Measurements from ENCODE around the gene CDKN2B-AS1. TPM values are rescaled to one million over a fixed set of nuclear protein-coding genes. Genes with fewer than 3 reads are reported as not detected.
A peak's percentile ranks its signal among the peaks of the same experiment; 100 is the strongest.

Gene CDKN2B-AS1
- total and polyA plus RNA-seq, 2 of the 13 experiments (the other 11 are each of a cell fraction or from before 2014, with no cell fraction given) = 0.64 to 2.3 TPM

GRCh38 chr9:22158927-22159346, 164.3 kb downstream of the CDKN2B-AS1 start (continued):
- TF ChIP-seq ZNF331 (CRISPR knock-in tag; IDR thresholded peaks at IDR 0.05) = no peak
- TF ChIP-seq SOX5 (CRISPR knock-in tag; IDR thresholded peaks at IDR 0.05; ENCODE audit: borderline replicate concordance) = peak; percentile 74; the same call in 1 of the 2 replicates
- peak; percentile 90 for TF ChIP-seq FOXO1 (CRISPR knock-in tag; IDR thresholded peaks at IDR 0.05)
- TF ChIP-seq MBD4 (IDR thresholded peaks at IDR 0.05; ENCODE audit: borderline replicate concordance, low read length) = no peak
- no peak for TF ChIP-seq ELF1 (CRISPR knock-in tag; IDR thresholded peaks at IDR 0.05)
- no peak for TF ChIP-seq ZNF20 (CRISPR knock-in tag; IDR thresholded peaks at IDR 0.05)
- no peak for TF ChIP-seq DNMT3B (CRISPR knock-in tag; conservative IDR thresholded peaks at IDR 0.05)
- no peak for TF ChIP-seq PBX3 (CRISPR knock-in tag; IDR thresholded peaks at IDR 0.05; ENCODE audit: borderline replicate concordance)
- TF ChIP-seq MATR3 (CRISPR knock-in tag; IDR thresholded peaks at IDR 0.05) = no peak
- peak; percentile 87 for TF ChIP-seq SIX4 (CRISPR knock-in tag; IDR thresholded peaks at IDR 0.05)
- no peak for TF ChIP-seq MTA3 (CRISPR knock-in tag; IDR thresholded peaks at IDR 0.05)
- no peak for TF ChIP-seq ZNF563 (CRISPR knock-in tag; IDR thresholded peaks at IDR 0.05)
- no peak for TF ChIP-seq CTCF (CRISPR knock-in tag; IDR thresholded peaks at IDR 0.05)
- no peak for TF ChIP-seq SOX6 (IDR thresholded peaks at IDR 0.05)
- peak; percentile 72 for TF ChIP-seq SOX6 (CRISPR knock-in tag; IDR thresholded peaks at IDR 0.05)
- no peak for TF ChIP-seq PLSCR1 (CRISPR knock-in tag; IDR thresholded peaks at IDR 0.05; ENCODE audit: borderline replicate concordance)
- TF ChIP-seq GATAD2A (CRISPR knock-in tag; IDR thresholded peaks at IDR 0.05) = peak; percentile 93
- no peak for TF ChIP-seq ZNF367 (CRISPR knock-in tag; IDR thresholded peaks at IDR 0.05; ENCODE audit: borderline replicate concordance)
- no peak for TF ChIP-seq POGK (CRISPR knock-in tag; conservative IDR thresholded peaks at IDR 0.05)
- no peak for TF ChIP-seq ZEB1 (IDR thresholded peaks at IDR 0.05; ENCODE audit: insufficient replicate concordance, low read depth)
- TF ChIP-seq JDP2 (CRISPR knock-in tag; IDR thresholded peaks at IDR 0.05; ENCODE audit: borderline replicate concordance) = no peak
- TF ChIP-seq ZNF451 (CRISPR knock-in tag; IDR thresholded peaks at IDR 0.05) = no peak
- TF ChIP-seq DBP (CRISPR knock-in tag; IDR thresholded peaks at IDR 0.05; ENCODE audit: not compliant biosample characterization) = no peak
- no peak for TF ChIP-seq SALL2 (CRISPR knock-in tag; IDR thresholded peaks at IDR 0.05)
- no peak for TF ChIP-seq HCFC1 (IDR thresholded peaks at IDR 0.05; ENCODE audit: low read depth, low read length)
- TF ChIP-seq SRY (CRISPR knock-in tag; IDR thresholded peaks at IDR 0.05) = no peak
- no peak for TF ChIP-seq ZNF644 (CRISPR knock-in tag; IDR thresholded peaks at IDR 0.05; ENCODE audit: low read depth)
- TF ChIP-seq THAP11 (CRISPR knock-in tag; IDR thresholded peaks at IDR 0.05) = peak; percentile 60
- TF ChIP-seq YEATS2 (CRISPR knock-in tag; IDR thresholded peaks at IDR 0.05; ENCODE audit: borderline replicate concordance) = no peak

Data from HepG2 (cell line).